Subcutaneous abdominal adipose tissue (tissue), 5 donors: Measurements from ENCODE around the gene MLLT1.
"Not testable (repeated sequence)": the region's sequence is repeated elsewhere in the genome, so short reads cannot be mapped to it uniquely, and the experiment has no call there.

Experiments
- H3K27ac ChIP-seq: one replicate; pipeline ENCODE4 v1.7.0; 2013; ENCODE audit warnings: low read depth, mild to moderate bottlenecking, inconsistent platforms, low read length, moderate library complexity
- H3K27me3 ChIP-seq, 5 donors: one replicate each; pipeline ENCODE4 v1.7.0; 2013; ENCODE audit warnings: low read length in 5 of 5, inconsistent platforms in 1 of 5; ENCODE audit not compliant: control insufficient read depth in 5 of 5, insufficient read depth in 4 of 5
- H3K36me3 ChIP-seq, 5 donors: one replicate each; pipeline ENCODE4 v1.7.0; 2013; ENCODE audit warnings: low read length in 5 of 5; ENCODE audit not compliant: control insufficient read depth in 5 of 5, insufficient read depth in 5 of 5
- H3K4me1 ChIP-seq, 5 donors: one replicate each; pipeline ENCODE4 v1.7.0; 2013; ENCODE audit warnings: low read length in 5 of 5, mild to moderate bottlenecking in 3 of 5, moderate library complexity in 1 of 5; ENCODE audit not compliant: control insufficient read depth in 5 of 5, insufficient read depth in 5 of 5
- H3K4me3 ChIP-seq, 5 donors: one replicate each; pipeline ENCODE4 v1.7.0; 2013; ENCODE audit warnings: low read length in 5 of 5, low read depth in 1 of 5
- H3K9ac ChIP-seq, 5 donors: one replicate each; pipeline ENCODE4 v1.7.0; 2013; ENCODE audit warnings: low read length in 5 of 5, mild to moderate bottlenecking in 4 of 5, moderate library complexity in 3 of 5
- H3K9me3 ChIP-seq, 5 donors: one replicate each; pipeline ENCODE4 v1.7.0; 2013; ENCODE audit warnings: low read length in 5 of 5; ENCODE audit not compliant: control insufficient read depth in 5 of 5
- donor health status: healthy.
- donor health status: healthy.
- donor health status: healthy.
- donor health status: healthy.
- donor health status: healthy.

Gene MLLT1, protein sequence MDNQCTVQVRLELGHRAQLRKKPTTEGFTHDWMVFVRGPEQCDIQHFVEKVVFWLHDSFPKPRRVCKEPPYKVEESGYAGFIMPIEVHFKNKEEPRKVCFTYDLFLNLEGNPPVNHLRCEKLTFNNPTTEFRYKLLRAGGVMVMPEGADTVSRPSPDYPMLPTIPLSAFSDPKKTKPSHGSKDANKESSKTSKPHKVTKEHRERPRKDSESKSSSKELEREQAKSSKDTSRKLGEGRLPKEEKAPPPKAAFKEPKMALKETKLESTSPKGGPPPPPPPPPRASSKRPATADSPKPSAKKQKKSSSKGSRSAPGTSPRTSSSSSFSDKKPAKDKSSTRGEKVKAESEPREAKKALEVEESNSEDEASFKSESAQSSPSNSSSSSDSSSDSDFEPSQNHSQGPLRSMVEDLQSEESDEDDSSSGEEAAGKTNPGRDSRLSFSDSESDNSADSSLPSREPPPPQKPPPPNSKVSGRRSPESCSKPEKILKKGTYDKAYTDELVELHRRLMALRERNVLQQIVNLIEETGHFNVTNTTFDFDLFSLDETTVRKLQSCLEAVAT

DNA sequence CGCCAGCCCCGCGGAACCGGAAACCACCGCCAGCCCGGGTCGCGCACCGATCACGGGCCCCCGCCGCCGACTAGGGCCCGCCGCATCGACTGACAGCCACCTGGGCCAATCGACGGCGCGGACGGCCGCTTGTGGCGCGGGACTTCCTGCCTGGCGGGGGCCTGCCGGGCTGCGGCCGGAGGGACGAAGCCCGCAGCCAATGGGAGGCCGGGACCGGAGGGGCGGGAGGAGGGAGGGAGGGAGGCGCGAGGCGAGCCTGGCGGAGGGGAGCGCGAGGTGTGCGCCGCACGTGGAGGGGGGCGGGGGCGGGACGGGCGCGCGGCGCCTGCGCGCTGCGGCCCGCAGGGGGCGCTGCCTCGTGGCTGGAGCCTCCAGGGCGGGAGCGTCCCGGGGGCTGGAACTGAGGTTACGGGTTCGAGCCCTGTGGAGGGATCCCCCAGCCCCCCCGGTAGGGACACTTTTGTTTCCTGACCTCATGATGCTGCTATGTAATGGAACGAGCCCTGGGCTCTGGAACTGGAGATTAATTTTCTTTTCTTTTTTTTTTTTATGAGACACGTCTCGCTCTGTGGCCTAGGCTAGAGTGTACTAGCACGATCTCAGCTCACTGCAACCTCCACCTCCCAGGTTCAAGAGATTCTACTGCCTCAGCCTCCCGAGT is at the start of gene MLLT1:
Gene MLLT1, minus strand, starts transcription at position 45 of the 661 bp plus-strand sequence. CDS start 191 bp downstream, outside the sequence.
- Histone ChIP-seq H3K27ac (peak within 1 kb of the TSS; percentile 30), H3K27me3 (no peaks in the 10 kb centered on the region), H3K4me1 (peaks cover 8 to 47% (median 42%) of the 10 kb centered on the region in 5 donors), H3K9me3 (no peaks in the 10 kb centered on the region), H3K9ac (peak within 1 kb of the TSS; percentile 72 to 96 (median 89)), H3K4me3 (peak within 1 kb of the TSS; percentile 64 to 80 (median 75)), H3K36me3 (peaks cover 0 to 3% (median 0%) of the 10 kb centered on the region in 5 donors)

DNA sequence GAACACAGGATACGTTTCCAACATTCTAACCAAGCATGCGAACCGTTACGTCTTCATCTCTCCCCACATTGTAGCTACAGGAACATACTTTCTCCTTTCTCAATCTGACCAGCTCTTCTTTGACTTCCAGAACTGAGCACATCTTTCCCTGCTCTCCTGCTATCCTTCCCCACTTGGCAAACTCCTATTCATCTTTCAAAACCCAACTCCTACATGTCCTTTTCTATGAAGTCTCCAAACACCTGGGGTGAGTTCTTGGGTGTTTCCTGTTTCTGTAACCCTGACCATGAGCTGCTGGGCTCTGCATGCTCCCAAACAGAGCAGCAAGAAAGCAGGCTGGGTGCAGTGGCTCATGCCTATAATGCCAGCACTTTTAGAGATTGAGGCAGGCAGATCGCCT is 47.0 kb upstream of the MLLT1 start:
- no peaks in the 10 kb centered on the region for H3K36me3 ChIP-seq
- H3K4me3 ChIP-seq: no peak overlapping the region
- H3K9ac ChIP-seq: no peak overlapping the region
- no peaks in the 10 kb centered on the region for H3K9me3 ChIP-seq
- no peak overlapping the region for H3K27ac ChIP-seq
- H3K4me1 ChIP-seq: no peaks in the 10 kb centered on the region
- peaks cover 0 to 4% (median 4%) of the 10 kb centered on the region in 5 donors for H3K27me3 ChIP-seq

DNA sequence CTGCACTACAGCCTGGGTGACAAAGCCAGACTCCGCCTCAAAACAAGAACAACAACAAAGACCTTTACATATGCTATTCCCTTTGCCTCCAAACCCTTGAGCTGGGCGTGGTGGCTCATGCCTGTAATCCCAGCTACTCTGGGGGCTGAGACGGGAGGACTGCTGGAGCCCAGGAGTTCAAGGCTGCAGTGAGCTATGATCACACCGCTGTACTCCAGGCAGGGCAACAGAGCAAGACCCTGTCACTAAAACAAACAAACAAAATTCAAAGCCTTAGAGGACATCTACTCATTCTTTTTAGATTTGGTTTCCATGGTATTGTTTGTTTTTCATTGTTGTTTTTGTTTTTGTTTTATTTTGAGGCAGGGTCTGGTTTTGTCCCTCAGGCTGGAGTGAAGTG is 45.8 kb upstream of the MLLT1 start:
- H3K4me1 ChIP-seq: no peaks in the 10 kb centered on the region
- no peaks in the 10 kb centered on the region for H3K9me3 ChIP-seq
- H3K27ac ChIP-seq: no peak overlapping the region
- H3K4me3 ChIP-seq: no peak overlapping the region
- peaks cover 0 to 7% (median 4%) of the 10 kb centered on the region in 5 donors for H3K27me3 ChIP-seq
- H3K36me3 ChIP-seq: no peaks in the 10 kb centered on the region
- H3K9ac ChIP-seq: no peak overlapping the region

DNA sequence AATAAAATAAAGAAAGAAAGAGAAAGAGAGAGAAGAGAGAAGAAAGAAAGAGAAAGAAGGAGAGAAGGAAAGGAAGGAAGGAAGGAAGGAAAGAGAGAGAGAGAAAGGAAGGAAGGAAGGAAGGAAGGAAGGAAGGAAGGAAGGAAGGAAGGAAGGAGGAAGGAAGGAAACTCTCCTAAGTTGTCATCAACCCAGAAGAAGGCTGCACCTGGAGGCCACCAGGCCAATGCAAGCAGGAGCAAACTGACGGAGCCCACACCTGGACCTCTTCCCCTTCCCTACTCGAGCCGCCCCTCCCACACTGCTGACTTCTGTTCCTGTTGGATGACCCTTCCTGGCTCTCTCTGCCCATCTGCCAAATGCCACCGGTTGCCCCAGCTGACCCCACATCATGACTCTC is 45.0 kb upstream of the MLLT1 start:
- H3K9ac ChIP-seq: no peak overlapping the region
- H3K4me1 ChIP-seq: no peaks in the 10 kb centered on the region
- H3K4me3 ChIP-seq: no peak overlapping the region
- no peak overlapping the region for H3K27ac ChIP-seq
- H3K27me3 ChIP-seq: peaks cover 0 to 9% (median 4%) of the 10 kb centered on the region in 5 donors
- H3K9me3 ChIP-seq: no peaks in the 10 kb centered on the region
- H3K36me3 ChIP-seq: no peaks in the 10 kb centered on the region

DNA sequence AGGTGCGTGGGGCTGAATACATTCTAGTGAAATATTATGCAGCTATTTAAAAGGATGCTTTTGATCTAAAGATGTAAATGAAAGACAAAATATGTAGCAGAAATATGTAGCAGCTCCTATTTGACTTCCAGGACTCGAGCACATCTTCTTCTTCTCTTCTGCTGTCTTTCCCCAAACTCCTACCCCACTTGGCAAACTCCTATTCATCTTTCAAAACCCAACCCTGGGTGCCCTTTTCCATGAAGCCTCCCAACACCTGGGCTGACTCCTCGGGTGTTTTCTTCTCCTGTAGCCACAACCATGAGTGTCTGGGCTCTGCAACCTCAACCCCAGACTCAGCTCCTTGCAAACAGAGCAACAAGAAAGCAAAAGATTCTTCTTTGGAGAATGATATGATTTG is 42.5 kb upstream of the MLLT1 start:
- H3K4me3 ChIP-seq: no peak overlapping the region
- H3K9ac ChIP-seq: no peak overlapping the region
- H3K36me3 ChIP-seq: no peaks in the 10 kb centered on the region
- H3K27me3 ChIP-seq: peaks cover 0 to 10% (median 5%) of the 10 kb centered on the region in 5 donors
- H3K27ac ChIP-seq: no peak overlapping the region
- H3K4me1 ChIP-seq: no peaks in the 10 kb centered on the region
- no peaks in the 10 kb centered on the region for H3K9me3 ChIP-seq

DNA sequence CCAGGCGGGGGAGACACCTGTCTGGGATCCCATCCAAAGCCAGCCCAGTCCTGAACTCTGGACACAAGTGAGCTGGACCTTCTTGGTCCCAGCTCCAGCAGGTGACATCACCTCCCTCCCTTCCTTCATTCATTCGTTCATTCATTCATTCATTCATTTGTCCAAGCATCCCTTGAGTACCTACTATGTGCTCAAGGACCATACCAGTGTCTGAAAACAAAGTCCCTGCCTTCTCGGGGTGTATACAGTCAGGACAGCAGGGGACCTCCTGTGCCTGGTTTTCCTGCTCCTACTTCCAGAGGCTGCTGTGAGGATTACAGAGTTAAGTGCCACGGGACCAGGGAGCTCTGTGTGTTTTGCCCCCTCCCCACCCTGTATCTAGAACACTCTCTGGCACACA is 39.6 kb upstream of the MLLT1 start:
- no peak overlapping the region for H3K9ac ChIP-seq
- no peak overlapping the region for H3K4me3 ChIP-seq
- H3K9me3 ChIP-seq: no peaks in the 10 kb centered on the region
- H3K4me1 ChIP-seq: no peaks in the 10 kb centered on the region
- peaks cover 0 to 10% (median 5%) of the 10 kb centered on the region in 5 donors for H3K27me3 ChIP-seq
- no peaks in the 10 kb centered on the region for H3K36me3 ChIP-seq
- no peak overlapping the region for H3K27ac ChIP-seq

DNA sequence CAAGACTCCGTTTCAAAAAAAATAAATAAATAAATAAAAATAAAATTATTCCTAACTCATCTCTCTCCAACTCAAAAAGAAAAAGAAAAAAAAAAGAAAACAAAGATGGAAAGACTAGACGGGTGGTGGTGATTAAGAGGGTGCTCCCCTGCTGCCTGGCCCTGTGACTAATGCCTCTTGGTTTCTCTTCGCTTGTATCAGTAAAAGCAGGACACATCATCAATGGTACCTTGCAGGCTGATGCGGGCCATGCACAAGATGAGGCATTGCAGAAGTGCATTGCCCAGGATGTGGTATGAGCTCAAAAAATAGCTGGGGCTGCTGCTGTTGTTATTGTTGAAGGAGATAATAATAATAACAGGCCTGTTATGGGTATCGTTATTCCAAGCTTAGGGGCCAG is 39.0 kb upstream of the MLLT1 start:
- no peaks in the 10 kb centered on the region for H3K36me3 ChIP-seq
- H3K4me1 ChIP-seq: no peaks in the 10 kb centered on the region
- H3K4me3 ChIP-seq: no peak overlapping the region
- no peak overlapping the region for H3K9ac ChIP-seq
- peaks cover 0 to 10% (median 5%) of the 10 kb centered on the region in 5 donors for H3K27me3 ChIP-seq
- no peak overlapping the region for H3K27ac ChIP-seq
- H3K9me3 ChIP-seq: peaks cover 0 to 1% (median 0%) of the 10 kb centered on the region in 5 donors

DNA sequence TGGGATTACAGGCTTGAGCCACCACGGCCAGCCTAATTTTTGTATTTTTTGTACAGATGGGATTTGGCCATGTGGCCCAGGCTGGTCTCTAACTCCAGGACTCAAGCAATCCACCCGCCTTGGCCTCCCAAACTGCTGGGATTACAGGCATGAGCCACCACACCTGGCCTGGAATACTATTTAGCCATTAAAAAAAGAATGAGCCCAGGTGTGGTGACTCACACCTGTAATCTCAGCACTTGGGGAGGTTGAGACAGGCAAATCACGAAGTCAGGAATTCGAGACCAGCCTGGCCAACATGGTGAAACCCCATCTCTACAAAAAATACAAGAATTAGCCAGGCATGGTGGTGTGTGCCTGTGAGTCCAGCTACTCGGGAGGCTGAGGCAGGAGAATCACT is 35.9 kb upstream of the MLLT1 start:
- H3K9me3 ChIP-seq, H3K4me3 ChIP-seq, H3K27me3 ChIP-seq, H3K27ac ChIP-seq, H3K4me1 ChIP-seq, H3K36me3 ChIP-seq, H3K9ac ChIP-seq: not testable (repeated sequence)

DNA sequence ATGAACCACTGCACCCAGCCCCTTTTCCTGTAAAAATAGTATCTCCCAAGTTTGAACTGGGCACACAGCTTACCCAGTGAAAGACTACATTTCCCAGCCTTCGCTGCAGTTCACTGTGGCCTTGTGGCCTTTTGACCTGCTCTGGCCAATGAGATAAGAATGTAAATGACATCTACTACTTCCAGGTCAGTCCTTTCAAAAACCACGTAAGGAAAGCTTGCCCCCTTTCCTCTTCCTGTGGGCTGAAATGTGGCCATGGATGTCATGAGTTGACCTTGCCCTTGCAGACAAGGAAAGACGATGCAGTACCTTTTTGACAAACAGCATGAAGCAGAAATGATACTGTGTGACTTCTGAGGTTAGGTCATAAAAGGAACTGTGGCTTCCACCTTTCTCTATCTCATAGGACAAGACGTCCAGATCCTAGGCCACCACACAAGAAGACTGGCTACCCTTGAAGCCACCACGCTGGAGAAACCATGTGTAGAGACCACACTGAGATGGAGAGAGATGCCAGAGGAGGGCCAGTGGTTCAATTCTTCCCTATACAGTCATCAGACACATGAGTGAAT is 33.7 kb upstream of the MLLT1 start:
- Histone ChIP-seq H3K27ac (no peak overlapping the region), H3K9ac (no peak overlapping the region), H3K36me3 (no peaks in the 10 kb centered on the region), H3K4me1 (no peaks in the 10 kb centered on the region), H3K9me3 (peaks cover 0 to 7% (median 0%) of the 10 kb centered on the region in 5 donors), H3K27me3 (peaks cover 3 to 6% (median 3%) of the 10 kb centered on the region in 5 donors), H3K4me3 (no peak overlapping the region)

DNA sequence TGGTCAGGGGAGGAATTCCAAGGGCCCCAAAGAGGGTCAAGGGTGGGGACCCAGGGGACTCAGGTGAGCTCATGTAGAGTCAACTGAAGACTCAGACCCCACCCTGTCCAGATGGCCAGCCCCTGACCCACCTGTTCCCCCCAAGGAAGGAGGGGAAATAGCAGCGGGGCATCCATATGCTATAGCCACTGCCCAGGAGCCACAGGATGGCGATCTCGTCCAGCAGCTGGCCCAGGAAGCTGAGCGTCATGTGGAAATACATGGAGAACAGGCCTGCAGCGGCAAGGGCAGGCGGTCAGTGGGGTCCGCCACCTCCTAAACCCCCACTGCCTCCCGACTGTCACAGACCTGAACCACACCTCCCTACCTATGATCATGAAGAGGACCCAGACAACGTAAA is 32.2 kb upstream of the MLLT1 start:
- peaks cover 3 to 6% (median 4%) of the 10 kb centered on the region in 5 donors for H3K27me3 ChIP-seq
- no peak overlapping the region for H3K4me3 ChIP-seq
- no peaks in the 10 kb centered on the region for H3K36me3 ChIP-seq
- H3K27ac ChIP-seq: no peak overlapping the region
- peaks cover 0 to 7% (median 0%) of the 10 kb centered on the region in 5 donors for H3K9me3 ChIP-seq
- H3K4me1 ChIP-seq: no peaks in the 10 kb centered on the region
- no peak overlapping the region for H3K9ac ChIP-seq
